Left lung (tissue), 10 donors: ENCODE results near the gene TRERF1. TPM values are rescaled to one million over a fixed set of nuclear protein-coding genes. Genes with fewer than 3 reads are reported as not detected.
A peak's percentile ranks its signal among the peaks of the same experiment; 100 is the strongest.
"Not testable (repeated sequence)": the region's sequence is repeated elsewhere in the genome, so short reads cannot be mapped to it uniquely, and the experiment has no call there.

Source experiments
- ATAC-seq: fragments of 200-7000 bp; cut with Tn5 transposase; one replicate; pipeline ENCODE4 v1.9.1; 2020; ENCODE audit warnings: moderate library complexity
- DNase-seq, 4 donors: peaks; one replicate each; pipeline ENCODE4 v3.0.0-alpha.2; 2013 to 2020
- H3K27ac ChIP-seq, 2 donors: fragments of 200-600 bp; sonication (generic) in 1 of 2; one replicate each; pipeline versions ENCODE4 v1.5.0 to v1.8.0; 2020 to 2021
- H3K27me3 ChIP-seq, 2 donors: fragments of 200-600 bp; sonication (generic) in 1 of 2; one replicate each; pipeline versions ENCODE4 v1.5.0 to v1.8.0; 2020 to 2021
- H3K36me3 ChIP-seq, 2 donors: fragments of 200-600 bp; sonication (generic) in 1 of 2; one replicate each; pipeline versions ENCODE4 v1.5.0 to v1.8.0; 2020 to 2021
- H3K4me1 ChIP-seq, 2 donors: fragments of 200-600 bp; one replicate each; pipeline ENCODE4 v1.8.0; 2021
- H3K4me3 ChIP-seq, 2 donors: fragments of 200-600 bp; sonication (generic) in 1 of 2; one replicate each; pipeline versions ENCODE4 v1.5.0 to v1.8.0; 2020 to 2021; ENCODE audit warnings: mild to moderate bottlenecking in 1 of 2
- H3K9me3 ChIP-seq, 2 donors: fragments of 200-600 bp; sonication (generic) in 1 of 2; one replicate each; pipeline versions ENCODE4 v1.5.0 to v1.8.0; 2020 to 2021
- intact Hi-C, 2 donors: fragments of 100-400 bp; cut with DNase I; formaldehyde crosslinking; loops; one replicate each; pipeline versions ENCODE4 v1.11.2 to v1.14.2; 2022
- polyA plus RNA-seq, 6 donors: library from polyadenylated mRNA; unstranded; fragments of 120-200 nt; gene quantifications; one replicate each; pipeline ENCODE4 v1.2.1, GENCODE V29; 2013; ENCODE audit not compliant: insufficient read length in 6 of 6
- total RNA-seq, 2 donors: library from RNA; stranded (reverse); fragmentation: NEBNext Ultra II Directional; extraction: Animal tissue kit (Norgen Biotek cat#: 25700); gene quantifications; one replicate each; pipeline ENCODE4 v1.2.1, GENCODE V29; 2021
- TF ChIP-seq, protein P1 (sequence below), 2 donors: fragments of 200-600 bp; sonication (generic) in 1 of 2; IDR thresholded peaks; one replicate each; pipeline versions ENCODE4 v1.5.0 to v1.8.0; 2021; ENCODE audit warnings: antibody characterized with exemption in 2 of 2
- donor health status: DM: no; HTN: yes; CAD: no.
- donor health status: DM: no; HTN: no; CAD: no.

Gene TRERF1
- total and polyA plus RNA-seq, 8 donors: 3.7 to 24.9 (median 20.7) TPM

DNA sequence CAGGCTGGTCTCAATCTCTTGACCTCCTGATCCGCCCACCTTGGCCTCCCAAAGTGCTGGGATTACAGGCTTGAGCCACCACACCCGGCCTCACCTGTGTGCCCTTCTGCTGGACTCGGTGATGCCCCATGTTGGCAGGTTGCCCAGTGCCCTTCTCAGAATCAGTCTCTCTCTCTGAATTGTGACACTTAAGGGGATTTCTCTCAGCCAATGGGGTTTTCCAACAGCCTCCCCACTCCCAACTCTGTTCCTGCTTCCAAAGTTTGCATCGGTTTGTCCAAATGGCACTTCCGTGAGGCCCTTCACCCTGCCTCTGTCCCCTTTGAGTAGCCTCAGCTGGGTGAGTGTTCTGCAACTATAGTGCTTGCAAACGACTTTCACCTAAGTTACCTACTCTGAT, 230.9 kb downstream of the TRERF1 start:
- DNase-seq (no peak), ATAC-seq (no peak)
- no peak overlapping the region for H3K27ac ChIP-seq
- peaks cover 4 to 18% of the 10 kb centered on the region in 2 donors for H3K4me1 ChIP-seq
- H3K9me3 ChIP-seq: no peaks in the 10 kb centered on the region
- no peak overlapping the region for H3K4me3 ChIP-seq
- TF ChIP-seq, protein P1, sequence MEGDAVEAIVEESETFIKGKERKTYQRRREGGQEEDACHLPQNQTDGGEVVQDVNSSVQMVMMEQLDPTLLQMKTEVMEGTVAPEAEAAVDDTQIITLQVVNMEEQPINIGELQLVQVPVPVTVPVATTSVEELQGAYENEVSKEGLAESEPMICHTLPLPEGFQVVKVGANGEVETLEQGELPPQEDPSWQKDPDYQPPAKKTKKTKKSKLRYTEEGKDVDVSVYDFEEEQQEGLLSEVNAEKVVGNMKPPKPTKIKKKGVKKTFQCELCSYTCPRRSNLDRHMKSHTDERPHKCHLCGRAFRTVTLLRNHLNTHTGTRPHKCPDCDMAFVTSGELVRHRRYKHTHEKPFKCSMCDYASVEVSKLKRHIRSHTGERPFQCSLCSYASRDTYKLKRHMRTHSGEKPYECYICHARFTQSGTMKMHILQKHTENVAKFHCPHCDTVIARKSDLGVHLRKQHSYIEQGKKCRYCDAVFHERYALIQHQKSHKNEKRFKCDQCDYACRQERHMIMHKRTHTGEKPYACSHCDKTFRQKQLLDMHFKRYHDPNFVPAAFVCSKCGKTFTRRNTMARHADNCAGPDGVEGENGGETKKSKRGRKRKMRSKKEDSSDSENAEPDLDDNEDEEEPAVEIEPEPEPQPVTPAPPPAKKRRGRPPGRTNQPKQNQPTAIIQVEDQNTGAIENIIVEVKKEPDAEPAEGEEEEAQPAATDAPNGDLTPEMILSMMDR (IDR thresholded peaks at IDR 0.05): no peak
- no peaks in the 10 kb centered on the region for H3K27me3 ChIP-seq
- H3K36me3 ChIP-seq: no peaks in the 10 kb centered on the region
- intact Hi-C loops: no loop called here

- ATAC-seq (peak; percentile 100), DNase-seq (peak; percentile 87 to 94 (median 94))
Observed at GRCh38 chr6:42217519-42218367, 234.0 kb downstream of the TRERF1 start, which contains the start of gene MRPS10. Gene MRPS10 (minus strand): TSS chr6:42217861. CDS start chr6:42217849, 12 bp downstream.

GRCh38 chr6:42217157-42217518, 234.6 kb downstream of the TRERF1 start:
- no peak for ATAC-seq
- Histone ChIP-seq H3K9me3 (no peaks in the 10 kb centered on the region), H3K4me1 (peaks cover 4 to 30% of the 10 kb centered on the region in 2 donors), H3K27me3 (no peaks in the 10 kb centered on the region), H3K27ac (peak overlapping the region; percentile 66 to 75), H3K4me3 (peak overlapping the region; percentile 80 to 86), H3K36me3 (peaks cover 0 to 17% of the 10 kb centered on the region in 2 donors)
- TF ChIP-seq, protein P1 (IDR thresholded peaks at IDR 0.05): no peak
- intact Hi-C loops: loop anchor here in 1 of 2 donors (10.0 kb wide), 1 partner anchor 142 kb away; no protein-coding TSS in a partner anchor
- DNase-seq: no peak

More at GRCh38 chr6:42217519-42218367, 234.0 kb downstream of the TRERF1 start, which contains the start of gene MRPS10:
- peak within 1 kb of the TSS; percentile 66 to 75 for H3K27ac ChIP-seq
- H3K27me3 ChIP-seq: no peaks in the 10 kb centered on the region
- no peaks in the 10 kb centered on the region for H3K9me3 ChIP-seq
- TF ChIP-seq, protein P1 (IDR thresholded peaks at IDR 0.05): no peak
- peak within 1 kb of the TSS; percentile 80 to 86 for H3K4me3 ChIP-seq
- H3K4me1 ChIP-seq: peaks cover 4 to 30% of the 10 kb centered on the region in 2 donors
- peaks cover 0 to 11% of the 10 kb centered on the region in 2 donors for H3K36me3 ChIP-seq
- intact Hi-C loops: loop anchor here in 1 of 2 donors (10.0 kb wide), 1 partner anchor 143 kb away; no protein-coding TSS in a partner anchor

GRCh38 chr6:42216495-42216894, 235.2 kb downstream of the TRERF1 start:
- not testable (repeated sequence) for ATAC-seq, H3K27ac ChIP-seq, DNase-seq, H3K27me3 ChIP-seq, H3K9me3 ChIP-seq
- peaks cover 4 to 30% of the 10 kb centered on the region in 2 donors for H3K4me1 ChIP-seq
- H3K36me3 ChIP-seq: peaks cover 0 to 23% of the 10 kb centered on the region in 2 donors
- intact Hi-C loops: loop anchor here in 1 of 2 donors (10.0 kb wide), 1 partner anchor 142 kb away; no protein-coding TSS in a partner anchor
- peak overlapping the region in 1 of 2 donors; percentile 80 for H3K4me3 ChIP-seq

DNA sequence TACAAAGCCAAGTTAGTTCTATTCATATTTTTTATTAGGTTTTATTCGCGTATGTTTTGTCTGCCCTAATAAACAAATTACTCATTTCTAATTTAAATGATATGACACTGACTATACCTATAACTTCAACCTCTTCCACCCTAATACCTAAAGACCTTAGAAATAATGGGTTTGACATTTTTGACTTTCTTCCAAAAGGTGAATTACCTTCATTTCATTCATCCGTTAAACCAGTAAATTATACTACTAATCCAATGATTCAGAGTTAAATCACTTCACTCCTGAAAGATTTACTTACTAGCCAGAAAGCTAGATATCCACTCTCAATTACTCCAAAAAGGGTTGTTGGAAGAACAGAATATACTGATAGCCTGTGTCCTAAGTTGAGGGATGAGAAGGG, 239.3 kb downstream of the TRERF1 start:
- peaks cover 0 to 60% of the 10 kb centered on the region in 2 donors for H3K36me3 ChIP-seq
- peaks cover 4 to 23% of the 10 kb centered on the region in 2 donors for H3K4me1 ChIP-seq
- intact Hi-C loops: loop anchor here in 1 of 2 donors (10.0 kb wide), 1 partner anchor 138 kb away; no protein-coding TSS in a partner anchor
- H3K27ac ChIP-seq: no peak overlapping the region
- ATAC-seq (no peak), DNase-seq (no peak)
- H3K9me3 ChIP-seq: no peaks in the 10 kb centered on the region
- H3K4me3 ChIP-seq: no peak overlapping the region
- H3K27me3 ChIP-seq: no peaks in the 10 kb centered on the region
- TF ChIP-seq, protein P1 (IDR thresholded peaks at IDR 0.05): no peak
